SJCRH30 (cell line): ENCODE data around the gene FMN1. TPM values are rescaled to one million over a fixed set of nuclear protein-coding genes. Genes with fewer than 3 reads are reported as not detected.
A peak's percentile ranks its signal among the peaks of the same experiment; 100 is the strongest.

Experiments used
- DNase-seq, 2 experiments: peaks; one replicate each; pipeline ENCODE4 v3.0.0-alpha.2; 2015 to 2020
- H3K27ac ChIP-seq: fragments of 250-450 bp; sonication (Bioruptor Pico); 2 replicates; pipeline ENCODE4 v1.5.1; 2020; ENCODE audit warnings: mild to moderate bottlenecking, moderate library complexity
- H3K27me3 ChIP-seq: fragments of 250-450 bp; sonication (Bioruptor Pico); 2 replicates; pipeline ENCODE4 v1.5.1; 2020; ENCODE audit warnings: mild to moderate bottlenecking, moderate library complexity
- H3K36me3 ChIP-seq: fragments of 250-450 bp; sonication (Bioruptor Pico); 2 replicates; pipeline ENCODE4 v1.5.1; 2020; ENCODE audit warnings: mild to moderate bottlenecking, moderate library complexity
- H3K4me1 ChIP-seq: fragments of 250-450 bp; sonication (Bioruptor Pico); 2 replicates; pipeline ENCODE4 v1.5.1; 2020; ENCODE audit warnings: mild to moderate bottlenecking, moderate library complexity
- H3K4me3 ChIP-seq: fragments of 250-450 bp; sonication (Bioruptor Pico); 2 replicates; pipeline ENCODE4 v1.5.1; 2020; ENCODE audit warnings: mild to moderate bottlenecking, moderate library complexity
- H3K9me3 ChIP-seq: fragments of 250-450 bp; sonication (Bioruptor Pico); replicated peaks from 2 replicates; pipeline ENCODE4 v1.5.1; 2020; ENCODE audit warnings: mild to moderate bottlenecking, moderate library complexity
- total RNA-seq: library from RNA; depleted of rRNA; stranded (reverse); fragments of >200 nt; shearing (Covaris generic); gene quantifications from 2 replicates; pipeline ENCODE4 v1.2.3, GENCODE V29; 2014

FMN1 gene
- total RNA-seq, 1 experiment from 2014 or later = 21.2 TPM

DNA sequence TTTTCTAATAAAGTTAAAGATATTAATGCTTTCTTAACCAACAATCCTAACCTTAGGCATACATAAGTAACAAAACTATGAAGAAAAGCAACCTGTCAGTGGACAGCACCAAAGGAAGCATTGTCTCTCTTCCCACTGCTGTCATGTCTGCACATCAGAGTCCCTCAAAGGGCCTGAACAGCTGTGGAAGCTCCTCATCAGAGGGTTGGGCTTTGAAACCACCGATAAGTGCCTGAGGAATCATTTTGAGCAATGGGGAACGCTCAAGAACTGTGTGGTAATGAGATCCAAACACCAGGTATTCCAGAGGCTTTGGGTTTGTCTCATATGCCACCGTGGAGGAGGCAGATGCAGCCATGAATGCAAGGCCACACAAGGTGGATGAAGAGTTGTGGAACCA lies 182.5 kb downstream of the FMN1 start:
- DNase-seq = peak; percentile 47 to 72

DNA sequence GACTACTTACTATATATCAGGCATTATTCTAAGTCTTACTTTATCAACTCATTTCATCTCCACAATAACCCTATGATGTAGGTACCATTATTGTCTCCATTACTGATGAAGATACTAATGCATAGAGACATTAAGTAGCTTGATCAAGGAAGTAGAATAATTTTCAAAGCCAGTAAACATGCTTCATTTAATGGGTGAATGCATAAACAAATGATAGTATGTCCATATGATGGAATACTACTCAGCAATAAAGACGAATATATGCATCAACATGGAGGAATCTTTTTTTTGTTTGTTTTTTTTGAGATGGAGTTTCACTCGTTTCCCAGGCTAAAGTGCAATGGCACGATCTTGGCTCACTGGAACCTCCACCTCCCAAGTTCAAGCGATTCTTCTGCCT lies 184.9 kb downstream of the FMN1 start:
- Histone ChIP-seq H3K9me3 (no peaks in the 10 kb centered on the region), H3K36me3 (no peaks in the 10 kb centered on the region), H3K27ac (peak overlapping the region; percentile 74), H3K4me3 (no peak overlapping the region), H3K4me1 (peaks cover 42% of the 10 kb centered on the region), H3K27me3 (no peaks in the 10 kb centered on the region)
- no peak for DNase-seq

More for the DNA sequence above, 182.5 kb downstream of the FMN1 start:
- Histone ChIP-seq H3K27ac (peak overlapping the region; percentile 5; the same call in 1 of the 2 replicates), H3K27me3 (no peaks in the 10 kb centered on the region), H3K4me3 (no peak overlapping the region), H3K9me3 (no peaks in the 10 kb centered on the region), H3K4me1 (peaks cover 46% of the 10 kb centered on the region), H3K36me3 (no peaks in the 10 kb centered on the region)

DNA sequence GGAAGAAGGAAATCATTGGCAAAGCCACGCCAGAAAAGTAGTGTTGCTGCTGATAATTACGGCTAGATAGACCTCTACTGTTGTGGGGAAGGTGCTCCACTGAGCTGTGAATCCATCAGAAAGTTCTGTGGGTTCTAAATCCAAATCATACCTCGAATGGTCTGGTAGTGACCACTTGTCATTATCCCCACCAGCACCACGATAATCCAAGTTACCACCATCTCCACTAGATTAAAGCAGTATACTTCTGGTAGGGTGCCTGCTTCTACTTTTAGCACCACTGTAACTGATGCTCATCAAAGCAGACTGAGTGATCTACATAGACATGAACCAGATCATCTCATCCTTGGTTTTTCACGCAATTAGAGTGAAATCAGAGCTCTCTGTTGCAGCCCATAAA lies 185.5 kb downstream of the FMN1 start:
- peaks cover 37% of the 10 kb centered on the region for H3K4me1 ChIP-seq
- no peaks in the 10 kb centered on the region for H3K27me3 ChIP-seq
- H3K36me3 ChIP-seq = no peaks in the 10 kb centered on the region
- DNase-seq = no peak
- no peak overlapping the region for H3K4me3 ChIP-seq
- H3K27ac ChIP-seq = peak overlapping the region; percentile 74
- H3K9me3 ChIP-seq = no peaks in the 10 kb centered on the region

DNA sequence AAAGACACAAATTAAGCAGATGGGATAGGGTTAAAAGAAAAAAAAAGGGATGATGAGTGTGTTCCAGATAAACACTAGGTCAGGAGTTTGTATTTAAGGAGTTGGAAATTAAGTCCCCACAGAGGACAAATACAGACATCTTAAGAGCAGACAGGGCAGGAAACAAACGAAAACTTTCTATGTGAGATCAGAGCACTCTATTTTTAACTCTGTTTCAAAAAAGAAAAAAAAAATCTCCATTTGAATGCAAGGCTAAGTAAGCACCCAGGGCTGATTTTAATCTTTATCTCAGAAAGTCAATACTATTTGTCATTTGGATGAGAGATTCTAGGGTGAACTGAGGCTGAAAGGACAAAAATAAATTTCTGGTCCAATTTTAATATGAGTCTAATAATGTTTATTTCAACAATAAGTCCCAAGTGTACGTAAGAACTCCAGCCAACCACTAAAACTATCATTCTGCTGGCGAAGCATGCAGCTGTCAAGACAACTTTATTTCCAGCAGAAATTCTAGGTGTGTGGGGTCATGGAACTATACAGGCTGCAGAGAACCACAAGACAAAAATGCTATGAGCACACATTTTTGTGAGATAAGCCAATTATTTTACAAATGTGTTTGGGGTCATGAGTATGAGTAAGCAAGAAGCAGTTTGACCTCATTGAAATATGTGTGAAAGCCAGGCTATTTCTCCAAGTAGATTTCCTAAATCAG lies 186.1 kb downstream of the FMN1 start:
- DNase-seq = peak; percentile 50 to 63
- no peaks in the 10 kb centered on the region for H3K36me3 ChIP-seq
- H3K27me3 ChIP-seq = no peaks in the 10 kb centered on the region
- no peaks in the 10 kb centered on the region for H3K9me3 ChIP-seq
- peaks cover 32% of the 10 kb centered on the region for H3K4me1 ChIP-seq
- peak overlapping the region; percentile 74 for H3K27ac ChIP-seq
- peak overlapping the region; percentile 2; the same call in 1 of the 2 replicates for H3K4me3 ChIP-seq

DNA sequence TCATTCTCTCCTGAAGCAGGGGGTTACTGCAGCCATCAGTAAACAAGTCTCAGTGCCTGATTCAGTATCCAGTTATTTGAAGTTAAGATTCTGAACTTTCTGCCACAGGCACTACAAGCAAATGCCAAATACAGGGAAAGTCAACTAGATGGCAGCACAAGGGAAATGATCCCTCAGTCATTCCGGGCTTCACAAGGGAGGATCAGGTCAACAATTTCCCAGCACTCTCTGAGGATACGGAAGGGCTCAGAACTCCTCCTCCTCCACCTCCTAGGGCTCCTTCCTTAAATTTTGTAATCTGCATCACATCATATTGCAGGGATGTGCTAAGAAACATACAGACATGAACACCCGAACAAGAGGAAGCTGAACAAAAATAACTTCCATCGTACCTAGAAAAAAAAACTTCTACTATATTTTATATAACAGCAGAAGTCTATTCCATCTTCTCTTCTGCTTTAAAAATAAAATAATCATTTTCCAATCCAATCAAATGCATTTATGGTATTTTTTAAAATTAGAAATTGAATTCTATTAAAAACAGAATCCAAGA lies 187.1 kb downstream of the FMN1 start:
- peak in 1 of 2 experiments; percentile 51 for DNase-seq
- Histone ChIP-seq H3K27me3 (no peaks in the 10 kb centered on the region), H3K27ac (peak overlapping the region; percentile 74; the same call in 1 of the 2 replicates), H3K36me3 (no peaks in the 10 kb centered on the region), H3K4me1 (peaks cover 29% of the 10 kb centered on the region), H3K9me3 (no peaks in the 10 kb centered on the region), H3K4me3 (no peak overlapping the region)

DNA sequence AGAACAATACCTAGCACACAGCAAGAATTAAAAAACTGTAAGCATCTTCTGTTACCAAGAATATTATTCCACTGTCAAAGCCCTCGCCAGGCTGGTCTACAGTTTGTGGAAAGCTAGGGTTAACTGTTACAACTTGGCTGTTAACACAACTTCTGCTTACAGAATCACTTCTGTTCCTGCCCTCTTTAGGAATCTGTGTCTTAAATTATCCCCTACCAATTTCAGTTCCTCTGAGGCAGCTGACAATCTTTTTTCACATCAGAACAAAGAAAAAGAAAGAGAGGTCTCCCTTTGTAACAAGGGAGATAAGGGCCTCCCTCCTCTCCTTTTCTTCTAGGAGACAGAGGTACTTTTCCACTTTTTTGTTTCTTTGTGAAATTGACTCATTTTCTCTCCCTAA lies 188.9 kb downstream of the FMN1 start:
- Histone ChIP-seq H3K36me3 (no peaks in the 10 kb centered on the region), H3K4me1 (peaks cover 19% of the 10 kb centered on the region), H3K9me3 (no peaks in the 10 kb centered on the region), H3K27me3 (no peaks in the 10 kb centered on the region), H3K27ac (no peak overlapping the region), H3K4me3 (no peak overlapping the region)
- no peak for DNase-seq

DNA sequence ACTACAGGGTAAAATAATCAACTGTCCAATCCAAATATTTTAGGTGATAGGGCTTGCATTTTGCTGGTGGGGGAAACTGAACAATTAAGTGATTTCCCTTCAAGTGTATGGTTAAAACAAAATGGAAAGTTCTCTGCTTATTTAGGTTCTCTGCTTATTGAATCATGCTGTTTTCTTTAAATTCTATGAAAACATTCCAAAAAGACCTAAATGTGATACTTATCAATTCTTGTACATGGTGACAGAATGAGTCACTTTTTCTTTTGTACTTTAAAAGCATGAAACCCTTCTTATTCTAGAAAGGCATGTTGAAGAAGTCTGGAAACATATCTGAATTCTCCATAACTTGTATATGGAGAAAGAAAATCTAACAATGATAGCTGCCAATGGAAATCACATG lies 192.6 kb downstream of the FMN1 start:
- DNase-seq = no peak
- Histone ChIP-seq H3K27ac (no peak overlapping the region), H3K4me1 (peaks cover under 1% of the 10 kb centered on the region), H3K27me3 (no peaks in the 10 kb centered on the region), H3K4me3 (no peak overlapping the region), H3K36me3 (peaks cover 4% of the 10 kb centered on the region; the same call in 1 of the 2 replicates), H3K9me3 (no peaks in the 10 kb centered on the region)

DNA sequence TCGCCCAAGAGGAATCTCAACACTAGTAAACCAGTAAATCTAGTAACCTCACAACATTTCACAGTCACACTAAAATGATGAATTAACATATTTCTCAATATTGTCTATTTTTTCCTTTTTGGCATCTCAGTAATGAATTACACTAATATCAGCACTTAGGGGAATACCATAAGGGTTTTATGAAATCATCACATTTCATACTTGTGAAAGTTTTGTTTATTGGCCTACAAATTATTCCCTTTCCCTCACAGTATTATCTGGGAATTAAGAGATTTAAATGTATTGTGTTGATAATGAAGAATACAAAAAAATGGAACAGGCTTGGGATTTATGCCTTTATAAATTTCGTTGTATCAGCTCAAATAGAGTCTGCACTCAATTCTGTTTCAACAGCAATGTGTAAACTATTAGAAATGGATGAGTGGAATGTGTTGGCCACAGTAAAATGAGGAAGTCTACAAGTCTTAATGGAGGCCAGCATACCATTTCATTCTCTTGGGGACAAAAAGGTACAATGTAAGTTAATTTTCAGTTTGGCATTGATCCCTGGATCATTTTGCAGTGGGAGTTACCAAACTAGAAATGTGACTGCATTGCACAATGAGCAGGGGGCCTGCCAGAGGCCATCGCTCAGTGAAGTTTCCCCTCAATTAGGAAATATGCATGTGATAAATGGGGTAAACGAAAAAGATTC lies 195.4 kb downstream of the FMN1 start:
- H3K36me3 ChIP-seq = peaks cover 4% of the 10 kb centered on the region; the same call in 1 of the 2 replicates
- no peaks in the 10 kb centered on the region for H3K27me3 ChIP-seq
- H3K4me1 ChIP-seq = no peaks in the 10 kb centered on the region
- DNase-seq = no peak
- no peaks in the 10 kb centered on the region for H3K9me3 ChIP-seq
- no peak overlapping the region for H3K4me3 ChIP-seq
- H3K27ac ChIP-seq = no peak overlapping the region

DNA sequence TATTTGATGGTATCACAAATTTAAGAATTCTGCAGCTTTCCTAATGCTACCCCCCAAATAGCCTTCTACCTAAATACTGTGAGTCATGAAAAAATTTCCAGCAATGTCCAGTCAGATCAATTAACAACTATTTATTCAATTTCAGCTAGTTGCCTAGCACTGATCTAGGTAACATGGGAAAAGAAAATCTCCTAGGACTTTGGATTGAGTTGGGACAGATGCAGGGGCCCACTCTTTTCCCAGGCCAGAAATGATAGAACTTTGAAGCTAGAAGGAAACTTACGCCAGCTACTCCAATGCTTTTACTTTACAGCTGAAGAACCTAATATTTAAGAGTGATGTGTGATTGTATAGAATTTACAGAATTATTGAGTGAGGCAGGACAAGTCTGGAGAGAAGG lies 196.3 kb downstream of the FMN1 start:
- Histone ChIP-seq H3K36me3 (peaks cover 4% of the 10 kb centered on the region; the same call in 1 of the 2 replicates), H3K9me3 (no peaks in the 10 kb centered on the region), H3K27me3 (no peaks in the 10 kb centered on the region), H3K4me3 (no peak overlapping the region), H3K4me1 (peaks cover 4% of the 10 kb centered on the region), H3K27ac (no peak overlapping the region)
- DNase-seq = no peak

DNA sequence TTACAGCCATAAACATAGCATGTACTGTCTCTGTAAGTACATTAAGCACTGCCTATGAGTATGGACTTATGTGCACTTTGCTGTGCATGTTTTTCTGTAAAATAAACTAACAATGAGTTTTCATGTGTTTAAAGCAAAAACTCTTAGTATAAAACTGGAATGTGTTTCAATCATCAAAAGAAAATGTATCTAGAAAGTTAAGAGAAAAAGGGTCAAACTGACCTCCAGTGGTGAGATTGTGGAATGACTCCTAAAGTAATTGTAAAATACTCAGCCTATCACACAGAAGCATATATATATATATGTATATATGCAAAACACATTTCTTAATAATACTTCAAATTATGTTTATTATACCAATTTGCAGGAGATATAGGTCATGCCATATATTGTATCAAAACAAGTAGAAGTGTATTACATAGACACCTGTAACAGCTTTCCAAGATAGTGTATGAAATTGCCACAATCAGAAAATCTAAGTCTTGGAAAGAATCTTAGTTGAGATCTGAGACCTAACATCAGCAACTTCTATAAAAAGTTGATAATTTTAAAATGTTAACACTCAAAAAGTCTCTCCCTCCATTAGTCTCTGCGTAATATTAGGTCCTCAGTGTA lies 199.6 kb downstream of the FMN1 start:
- Histone ChIP-seq H3K27ac (no peak overlapping the region), H3K9me3 (no peaks in the 10 kb centered on the region), H3K4me1 (peaks cover 6% of the 10 kb centered on the region), H3K36me3 (peaks cover 4% of the 10 kb centered on the region; the same call in 1 of the 2 replicates), H3K27me3 (no peaks in the 10 kb centered on the region), H3K4me3 (no peak overlapping the region)
- DNase-seq = peak in 1 of 2 experiments; percentile 69

DNA sequence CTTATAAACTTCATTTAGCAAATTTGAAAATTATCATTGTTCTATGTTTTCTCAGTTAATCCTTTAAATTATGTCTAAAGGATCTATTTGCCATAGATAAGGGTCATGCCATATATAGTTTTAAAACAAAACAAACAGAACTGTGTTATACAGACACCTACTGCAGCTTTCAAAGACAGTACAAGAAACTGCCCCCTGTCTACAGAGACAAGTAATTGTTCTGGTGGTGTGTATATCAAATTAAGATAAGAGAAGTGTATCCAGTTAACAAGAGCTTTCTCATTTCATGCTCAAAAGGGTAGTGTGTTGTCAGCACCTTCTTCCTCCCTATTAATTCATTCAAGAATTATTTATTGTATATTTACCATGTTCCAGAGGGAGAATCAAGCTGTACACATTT lies 201.2 kb downstream of the FMN1 start:
- Histone ChIP-seq H3K4me1 (peaks cover 6% of the 10 kb centered on the region), H3K9me3 (no peaks in the 10 kb centered on the region), H3K27me3 (no peaks in the 10 kb centered on the region), H3K4me3 (no peak overlapping the region), H3K36me3 (no peaks in the 10 kb centered on the region), H3K27ac (no peak overlapping the region)
- DNase-seq = peak in 1 of 2 experiments; percentile 33

DNA sequence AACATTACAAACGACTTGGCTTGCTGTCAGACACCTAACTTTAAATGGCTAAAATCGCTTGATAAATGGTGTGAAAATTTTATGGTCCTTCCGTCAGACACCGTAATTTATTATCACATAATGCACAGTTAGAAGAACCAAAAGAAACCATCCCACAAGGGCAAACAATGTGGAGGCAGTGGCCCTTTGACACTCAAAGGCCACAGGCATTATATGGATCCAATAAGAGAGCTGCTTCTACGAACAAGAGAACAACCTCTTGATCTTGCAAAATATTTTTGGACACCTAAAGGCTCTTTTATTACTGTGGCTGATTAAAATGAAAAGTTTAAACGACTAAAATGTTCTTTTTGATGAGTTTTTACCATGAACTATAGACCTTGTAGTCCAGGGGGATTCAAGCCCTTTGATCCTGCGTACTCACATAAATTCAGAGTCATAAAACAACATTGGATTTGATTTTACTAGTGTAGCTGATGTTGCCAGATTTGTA lies 202.8 kb downstream of the FMN1 start:
- DNase-seq = no peak
- no peaks in the 10 kb centered on the region for H3K27me3 ChIP-seq
- peaks cover 6% of the 10 kb centered on the region for H3K4me1 ChIP-seq
- H3K9me3 ChIP-seq = no peaks in the 10 kb centered on the region
- H3K27ac ChIP-seq = no peak overlapping the region
- H3K36me3 ChIP-seq = no peaks in the 10 kb centered on the region
- H3K4me3 ChIP-seq = no peak overlapping the region

DNA sequence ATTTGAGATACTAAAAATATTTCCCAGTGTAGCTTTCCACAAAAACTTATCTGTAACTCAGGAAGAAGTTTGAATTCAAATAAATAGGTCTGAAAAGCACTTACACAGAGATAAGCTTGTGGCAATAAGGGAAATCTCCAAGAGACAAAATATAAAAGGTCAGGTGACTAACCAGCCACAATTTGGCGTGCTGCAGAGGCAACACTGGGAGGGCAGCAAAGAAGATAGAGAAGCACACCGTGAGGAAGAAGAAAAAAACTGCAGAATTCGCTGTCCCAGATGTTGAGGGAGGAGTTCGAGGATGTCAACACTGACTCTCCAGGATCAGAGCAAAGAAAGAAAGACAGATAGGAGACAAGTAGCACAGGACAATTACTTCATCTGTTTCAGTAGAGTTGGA lies 204.4 kb downstream of the FMN1 start:
- H3K27ac ChIP-seq = no peak overlapping the region
- H3K4me1 ChIP-seq = peaks cover 6% of the 10 kb centered on the region
- no peaks in the 10 kb centered on the region for H3K36me3 ChIP-seq
- H3K9me3 ChIP-seq = no peaks in the 10 kb centered on the region
- H3K4me3 ChIP-seq = no peak overlapping the region
- DNase-seq = no peak
- no peaks in the 10 kb centered on the region for H3K27me3 ChIP-seq

DNA sequence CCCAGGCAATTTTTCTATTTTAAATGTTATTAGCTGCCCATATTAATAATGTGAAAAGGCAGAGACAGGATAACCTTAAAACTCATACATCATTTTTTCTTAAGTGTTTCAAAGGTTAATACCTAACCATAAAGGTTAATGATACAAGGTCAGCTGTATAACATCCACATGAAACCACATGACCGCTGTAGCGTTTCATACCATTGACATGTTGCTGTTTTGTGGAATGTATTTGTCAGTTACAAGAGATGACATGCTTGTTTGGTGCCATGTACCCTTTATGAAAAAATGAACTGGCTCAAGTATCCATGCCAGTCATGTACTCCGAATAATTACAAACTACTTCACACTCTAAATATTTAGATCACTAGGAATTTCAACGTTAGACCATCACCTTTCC lies 207.4 kb downstream of the FMN1 start:
- no peak for DNase-seq
- no peaks in the 10 kb centered on the region for H3K27me3 ChIP-seq
- H3K27ac ChIP-seq = no peak overlapping the region

DNA sequence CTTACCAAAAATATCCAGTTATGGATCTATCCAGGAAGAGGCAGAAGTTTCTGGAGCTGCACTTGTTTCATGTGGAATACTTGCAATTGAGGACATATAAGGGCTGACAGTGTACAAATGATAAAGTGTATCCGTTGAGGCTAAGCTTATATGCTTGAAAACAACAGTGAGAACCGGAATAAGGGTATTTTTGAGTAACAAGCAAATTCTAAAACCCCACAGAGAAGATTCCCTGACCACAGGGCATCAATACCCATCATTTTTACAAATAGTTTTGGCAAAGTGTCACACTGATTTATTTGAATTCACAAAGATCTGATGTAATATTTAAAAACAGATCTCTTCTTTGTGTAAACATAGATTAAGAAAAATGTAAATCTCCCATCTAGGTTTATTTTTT lies 208.4 kb downstream of the FMN1 start:
- no peaks in the 10 kb centered on the region for H3K27me3 ChIP-seq
- no peaks in the 10 kb centered on the region for H3K9me3 ChIP-seq
- no peak for DNase-seq
- H3K36me3 ChIP-seq = no peaks in the 10 kb centered on the region
- H3K27ac ChIP-seq = no peak overlapping the region
- peaks cover 7% of the 10 kb centered on the region for H3K4me1 ChIP-seq
- no peak overlapping the region for H3K4me3 ChIP-seq

More for the DNA sequence above, 207.4 kb downstream of the FMN1 start:
- Histone ChIP-seq H3K36me3 (no peaks in the 10 kb centered on the region), H3K9me3 (no peaks in the 10 kb centered on the region), H3K4me1 (peaks cover 2% of the 10 kb centered on the region), H3K4me3 (no peak overlapping the region)
